HepG2 (cell line): ENCODE data around the gene TMEM250.

Experiments used
- CBX2 ChIP-seq, 2 experiments: fragments of 200-600 bp in 1 of 2; sonication (generic); formaldehyde crosslinking in 1 of 2; IDR thresholded peaks; 2 replicates each; pipeline versions ENCODE4 v1.7.0 to v1.8.1; 2018 to 2022; ENCODE audit warnings: low read depth in 2 of 2, low read length in 1 of 2, mild to moderate bottlenecking in 1 of 2, missing genetic modification reagents in 1 of 2
- FOXC1 ChIP-seq: sonication (generic); formaldehyde crosslinking; IDR thresholded peaks from 2 replicates; pipeline ENCODE4 v1.8.0; 2022; ENCODE audit warnings: mild to moderate bottlenecking, missing genetic modification reagents, borderline replicate concordance
- GABPA ChIP-seq, 2 experiments: IDR thresholded peaks; 2 replicates each; pipeline ENCODE4 v1.6.1; 2011 to 2016; ENCODE audit warnings: low read depth in 2 of 2, low read length in 1 of 2, missing biosample characterization in 1 of 2, missing genetic modification characterization in 1 of 2
- HHEX ChIP-seq: IDR thresholded peaks from 2 replicates; pipeline ENCODE4 v1.6.1; 2016; ENCODE audit warnings: control low read depth
- JUN ChIP-seq: sonication (generic); formaldehyde crosslinking; IDR thresholded peaks from 2 replicates; pipeline ENCODE4 v1.4.0; 2020; ENCODE audit warnings: mild to moderate bottlenecking, missing genetic modification reagents
- RAD21 ChIP-seq: fragments of 450-650 bp; formaldehyde crosslinking; IDR thresholded peaks from 2 replicates; pipeline ENCODE4 v1.5.0; 2020; ENCODE audit warnings: mild to moderate bottlenecking
- SOX6 ChIP-seq, 2 experiments: fragments of 450-650 bp in 1 of 2; sonication (generic) in 1 of 2; formaldehyde crosslinking in 1 of 2; IDR thresholded peaks; 2 replicates each; pipeline versions ENCODE4 v1.4.0 to v1.6.1; 2017 to 2020; ENCODE audit warnings: antibody characterized with exemption in 1 of 2, mild to moderate bottlenecking in 1 of 2, missing genetic modification reagents in 1 of 2
- XRCC5 ChIP-seq: fragments of 200-400 bp; formaldehyde crosslinking; optimal IDR thresholded peaks from 2 replicates; pipeline ENCODE3; 2017; ENCODE audit warnings: mild to moderate bottlenecking, low read length
- ZNF672 ChIP-seq: sonication (generic); formaldehyde crosslinking; IDR thresholded peaks from 2 replicates; pipeline ENCODE4 v1.8.1; 2022; ENCODE audit warnings: missing genetic modification reagents
- TF ChIP-seq, protein P1 (sequence below): sonication (generic); formaldehyde crosslinking; IDR thresholded peaks from 2 replicates; pipeline ENCODE4 v1.4.0; 2020; ENCODE audit warnings: missing genetic modification reagents
- TF ChIP-seq, protein P2 (sequence below): sonication (generic); formaldehyde crosslinking; IDR thresholded peaks from 2 replicates; pipeline ENCODE4 v1.5.0; 2020; ENCODE audit warnings: mild to moderate bottlenecking, missing genetic modification reagents, moderate library complexity

DNA sequence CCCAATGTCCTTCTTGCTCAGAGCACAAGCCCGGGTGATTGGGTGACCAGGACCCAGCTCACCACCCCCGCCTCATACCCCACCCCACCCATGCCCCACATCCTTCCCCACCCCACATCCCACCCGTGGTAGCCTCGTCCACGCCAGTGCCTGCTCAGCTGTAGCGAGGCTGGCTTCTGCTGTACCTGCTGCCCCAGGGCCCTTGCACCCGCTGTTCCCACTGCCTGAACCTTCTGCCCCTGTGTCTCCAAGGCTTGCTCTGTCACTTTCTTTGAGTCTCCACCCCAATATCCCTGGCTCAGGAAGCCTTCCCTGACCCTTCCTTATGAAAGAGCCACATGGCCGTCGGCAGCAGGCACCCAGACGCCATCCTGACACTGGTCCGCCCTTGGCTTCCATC, 20.5 kb downstream of the TMEM250 start:
- TF ChIP-seq ZNF672 (no peak), JUN (CRISPR knock-in tag) (no peak), FOXC1 (CRISPR knock-in tag) (no peak), SOX6 (IDR thresholded peaks at IDR 0.05) (no peak), SOX6 (CRISPR knock-in tag; IDR thresholded peaks at IDR 0.05) (no peak), HHEX (CRISPR knock-in tag) (no peak), XRCC5 (no peak), GABPA (IDR thresholded peaks at IDR 0.05; ENCODE audit: low read depth, low read length) (no peak), GABPA (CRISPR knock-in tag; IDR thresholded peaks at IDR 0.05; ENCODE audit: low read depth) (no peak), CBX2 (IDR thresholded peaks at IDR 0.05; ENCODE audit: low read depth, low read length) (no peak), CBX2 (CRISPR knock-in tag; IDR thresholded peaks at IDR 0.05; ENCODE audit: low read depth) (no peak), RAD21 (no peak)
- TF ChIP-seq, protein P1, sequence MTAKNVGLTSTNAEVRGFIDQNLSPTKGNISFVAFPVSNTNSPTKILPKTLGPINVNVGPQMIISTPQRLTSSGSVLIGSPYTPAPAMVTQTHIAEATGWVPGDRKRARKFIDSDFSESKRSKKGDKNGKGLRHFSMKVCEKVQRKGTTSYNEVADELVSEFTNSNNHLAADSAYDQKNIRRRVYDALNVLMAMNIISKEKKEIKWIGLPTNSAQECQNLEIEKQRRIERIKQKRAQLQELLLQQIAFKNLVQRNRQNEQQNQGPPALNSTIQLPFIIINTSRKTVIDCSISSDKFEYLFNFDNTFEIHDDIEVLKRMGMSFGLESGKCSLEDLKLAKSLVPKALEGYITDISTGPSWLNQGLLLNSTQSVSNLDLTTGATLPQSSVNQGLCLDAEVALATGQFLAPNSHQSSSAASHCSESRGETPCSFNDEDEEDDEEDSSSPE (CRISPR knock-in tag): no peak
- TF ChIP-seq, protein P2, sequence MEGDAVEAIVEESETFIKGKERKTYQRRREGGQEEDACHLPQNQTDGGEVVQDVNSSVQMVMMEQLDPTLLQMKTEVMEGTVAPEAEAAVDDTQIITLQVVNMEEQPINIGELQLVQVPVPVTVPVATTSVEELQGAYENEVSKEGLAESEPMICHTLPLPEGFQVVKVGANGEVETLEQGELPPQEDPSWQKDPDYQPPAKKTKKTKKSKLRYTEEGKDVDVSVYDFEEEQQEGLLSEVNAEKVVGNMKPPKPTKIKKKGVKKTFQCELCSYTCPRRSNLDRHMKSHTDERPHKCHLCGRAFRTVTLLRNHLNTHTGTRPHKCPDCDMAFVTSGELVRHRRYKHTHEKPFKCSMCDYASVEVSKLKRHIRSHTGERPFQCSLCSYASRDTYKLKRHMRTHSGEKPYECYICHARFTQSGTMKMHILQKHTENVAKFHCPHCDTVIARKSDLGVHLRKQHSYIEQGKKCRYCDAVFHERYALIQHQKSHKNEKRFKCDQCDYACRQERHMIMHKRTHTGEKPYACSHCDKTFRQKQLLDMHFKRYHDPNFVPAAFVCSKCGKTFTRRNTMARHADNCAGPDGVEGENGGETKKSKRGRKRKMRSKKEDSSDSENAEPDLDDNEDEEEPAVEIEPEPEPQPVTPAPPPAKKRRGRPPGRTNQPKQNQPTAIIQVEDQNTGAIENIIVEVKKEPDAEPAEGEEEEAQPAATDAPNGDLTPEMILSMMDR: no peak
